NCI-H1105 treated with DMSO at 0.1 percent for 48 hours (cell line): ENCODE results near the gene JAKMIP1.

Experiments
- DNase-seq: peaks from one replicate; lab custom pipeline; 2025; lab: John Stamatoyannopoulos, UW

Gene JAKMIP1

DNA sequence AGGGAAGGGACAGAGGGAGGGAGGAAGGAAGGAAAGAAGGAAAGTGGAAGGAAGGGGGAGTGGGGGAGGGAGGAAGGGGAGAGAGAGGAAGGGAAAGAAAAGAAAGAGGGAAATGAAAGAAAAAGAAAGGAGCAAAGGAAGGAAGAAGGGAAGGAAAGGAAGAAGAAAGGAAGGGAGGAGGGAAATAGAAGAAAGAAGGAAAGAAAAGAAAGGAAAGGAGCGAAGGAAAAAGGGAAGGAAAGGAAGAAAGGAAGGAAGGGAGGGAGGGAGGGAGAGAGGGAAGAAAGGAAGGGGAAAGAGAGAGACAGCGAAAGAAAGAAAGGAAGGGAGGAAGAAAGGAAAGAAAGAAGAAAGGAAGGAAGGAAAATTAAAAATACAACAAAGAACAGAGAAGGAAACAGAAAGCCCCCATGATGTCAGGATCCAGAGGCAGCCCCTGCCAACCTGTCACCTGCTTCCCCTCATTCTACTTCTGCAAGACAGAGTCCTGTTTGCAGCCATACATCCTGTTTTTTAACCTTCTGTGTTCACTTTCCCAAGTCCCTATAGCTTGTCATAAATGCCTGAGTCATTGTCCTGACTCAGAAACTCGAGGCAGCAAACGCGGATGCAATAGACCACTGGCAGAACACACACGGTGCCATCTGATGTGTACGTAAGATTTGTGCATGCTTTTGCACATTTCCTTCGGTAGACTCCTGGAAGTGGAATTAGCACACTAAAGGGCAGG lies 105.2 kb downstream of the JAKMIP1 start:
- DNase-seq, result no peak

DNA sequence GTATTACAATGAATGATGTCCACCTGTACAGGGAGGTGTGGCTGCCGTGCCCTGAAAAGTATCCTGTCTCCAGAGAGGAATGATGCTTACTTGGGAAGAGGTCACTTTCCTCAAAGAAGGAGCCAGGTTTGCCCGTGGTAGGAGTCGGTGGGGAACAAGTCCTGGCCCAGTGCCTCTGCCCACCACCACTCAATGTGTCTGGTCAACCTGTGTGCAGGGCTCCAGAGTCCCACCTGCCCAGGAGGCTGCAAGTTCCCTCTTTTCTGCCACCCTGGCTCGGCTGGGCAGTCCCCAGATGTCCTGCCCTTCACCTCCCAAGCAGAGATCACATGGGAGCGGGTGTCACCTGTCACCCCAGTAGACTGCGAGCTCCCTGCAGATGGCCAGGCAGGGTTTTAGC lies 106.7 kb downstream of the JAKMIP1 start:
- DNase-seq, result no peak

DNA sequence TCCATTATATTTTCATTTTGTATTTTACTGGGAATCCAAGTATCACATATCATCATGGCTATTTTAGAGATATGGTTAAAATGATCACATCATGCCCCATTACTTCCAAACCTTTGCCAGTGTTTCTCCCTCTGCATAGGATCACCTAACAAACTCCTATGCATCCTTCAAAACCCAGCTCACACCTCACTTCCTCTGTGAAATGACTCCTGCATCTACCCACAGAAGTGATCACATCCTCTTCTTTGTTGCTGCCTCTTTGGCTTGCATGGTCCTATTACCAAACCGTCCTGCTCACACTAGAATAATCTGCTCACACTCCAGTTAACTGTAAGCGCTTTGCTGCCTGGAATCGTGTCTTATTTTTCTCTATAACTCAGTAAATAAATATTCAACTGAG lies 107.4 kb downstream of the JAKMIP1 start:
- DNase-seq, result no peak

DNA sequence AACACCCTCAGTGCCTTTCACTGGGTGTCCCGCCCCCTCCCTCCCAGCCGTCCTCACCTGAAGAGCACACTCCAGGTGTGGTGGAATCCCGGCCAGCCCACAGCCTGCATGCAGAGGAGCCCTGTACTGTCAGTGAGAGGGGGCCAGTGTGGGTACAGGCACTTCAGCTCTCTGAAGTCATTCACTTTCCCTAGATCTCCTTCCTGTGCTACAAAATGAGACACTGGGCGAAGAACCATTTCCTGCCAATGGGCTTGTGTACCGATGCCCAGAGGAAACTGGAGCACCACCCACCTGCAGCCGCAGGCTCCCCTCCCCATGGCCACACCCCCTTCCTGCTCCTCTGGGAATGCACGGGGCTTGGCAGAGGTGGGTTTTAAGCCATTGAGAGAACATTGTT lies 108.2 kb downstream of the JAKMIP1 start:
- no peak for DNase-seq

DNA sequence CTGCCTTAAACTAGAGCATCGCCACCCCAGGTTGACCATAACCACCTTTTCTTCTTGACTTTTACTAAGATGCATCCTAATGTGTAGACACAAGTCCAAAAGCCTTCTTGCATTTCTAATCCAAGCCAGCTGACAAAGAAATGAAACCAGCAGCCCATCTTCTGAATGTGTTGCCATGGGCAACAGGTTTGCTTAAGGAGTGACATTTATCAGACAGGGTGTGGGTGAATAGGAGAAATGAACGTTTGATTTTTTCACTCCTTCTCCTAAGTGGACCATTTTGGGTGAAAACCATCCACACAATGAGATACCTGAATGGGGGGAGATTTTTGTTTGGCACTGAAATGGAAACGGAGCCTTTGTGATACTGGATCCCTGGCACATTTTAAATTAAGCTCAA lies 109.4 kb downstream of the JAKMIP1 start:
- DNase-seq, result no peak

DNA sequence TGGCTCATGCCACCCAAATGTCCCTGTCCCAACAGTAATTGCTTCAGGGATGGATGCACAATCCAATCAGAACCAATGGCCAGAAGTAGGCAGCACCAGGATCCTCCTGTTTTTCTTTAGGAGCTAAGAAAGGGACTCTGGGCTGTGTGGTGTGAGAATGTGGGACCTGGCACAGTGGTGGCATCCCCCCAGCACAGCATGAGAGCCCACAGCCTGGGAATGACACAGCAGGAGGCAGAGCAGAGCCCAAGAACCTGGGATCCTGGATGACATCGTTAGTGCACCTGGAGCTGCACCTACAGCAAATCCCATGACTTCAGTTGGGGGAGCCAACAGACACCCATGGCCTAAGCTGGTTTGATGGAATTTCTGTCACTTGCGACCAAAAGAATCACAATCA lies 111.4 kb downstream of the JAKMIP1 start:
- no peak for DNase-seq

DNA sequence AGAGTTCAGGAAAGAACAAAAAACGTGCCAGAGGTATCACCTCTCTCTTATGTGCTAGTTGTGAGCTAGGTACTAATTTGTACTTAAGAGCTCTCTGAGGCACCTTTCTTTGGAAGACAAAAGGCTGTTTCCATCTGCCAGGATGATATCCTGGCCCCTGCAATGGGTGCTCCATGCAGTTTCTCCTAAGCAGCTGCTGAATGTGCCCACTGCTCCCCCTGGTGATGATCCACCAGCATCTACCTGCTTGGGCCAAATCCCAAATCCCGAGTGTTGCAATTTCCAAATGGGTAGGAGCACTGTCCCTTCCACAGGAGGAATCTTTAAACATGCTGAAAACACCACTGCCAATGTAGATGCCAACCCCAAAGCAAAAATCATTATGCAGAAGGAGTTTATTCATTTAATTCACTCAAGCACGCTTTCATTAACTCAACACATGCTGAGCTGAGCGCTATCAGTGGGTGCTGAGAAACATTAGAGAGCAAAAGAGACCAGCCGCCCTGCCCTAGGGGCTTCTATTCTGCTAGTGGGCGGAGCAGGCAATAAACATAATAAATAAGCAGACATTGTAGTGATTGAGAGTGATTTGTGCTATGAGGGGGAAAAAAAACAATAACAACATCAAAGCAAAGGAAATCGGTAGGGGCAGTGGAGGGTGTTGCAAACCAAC lies 112.5 kb downstream of the JAKMIP1 start:
- peak; percentile 39 for DNase-seq

DNA sequence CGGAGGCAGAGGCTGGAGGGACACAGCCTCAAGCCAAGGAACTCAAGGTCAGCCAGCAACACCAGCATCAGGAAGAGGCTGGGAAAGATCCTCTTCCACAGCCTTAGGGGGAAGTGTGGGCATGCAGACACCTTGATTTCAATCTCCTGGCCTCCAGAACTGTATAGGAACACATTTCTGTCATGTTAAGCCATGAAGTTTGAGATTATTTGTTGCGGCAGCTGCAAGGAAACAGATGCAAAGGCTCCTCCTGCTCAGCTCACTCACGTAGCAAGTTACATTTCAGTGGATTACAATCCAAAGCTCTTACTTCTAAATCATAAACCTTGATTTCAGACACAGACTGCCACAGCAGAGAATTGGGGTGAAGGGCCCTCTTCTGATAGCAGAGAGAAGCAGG lies 113.5 kb downstream of the JAKMIP1 start:
- no peak for DNase-seq

DNA sequence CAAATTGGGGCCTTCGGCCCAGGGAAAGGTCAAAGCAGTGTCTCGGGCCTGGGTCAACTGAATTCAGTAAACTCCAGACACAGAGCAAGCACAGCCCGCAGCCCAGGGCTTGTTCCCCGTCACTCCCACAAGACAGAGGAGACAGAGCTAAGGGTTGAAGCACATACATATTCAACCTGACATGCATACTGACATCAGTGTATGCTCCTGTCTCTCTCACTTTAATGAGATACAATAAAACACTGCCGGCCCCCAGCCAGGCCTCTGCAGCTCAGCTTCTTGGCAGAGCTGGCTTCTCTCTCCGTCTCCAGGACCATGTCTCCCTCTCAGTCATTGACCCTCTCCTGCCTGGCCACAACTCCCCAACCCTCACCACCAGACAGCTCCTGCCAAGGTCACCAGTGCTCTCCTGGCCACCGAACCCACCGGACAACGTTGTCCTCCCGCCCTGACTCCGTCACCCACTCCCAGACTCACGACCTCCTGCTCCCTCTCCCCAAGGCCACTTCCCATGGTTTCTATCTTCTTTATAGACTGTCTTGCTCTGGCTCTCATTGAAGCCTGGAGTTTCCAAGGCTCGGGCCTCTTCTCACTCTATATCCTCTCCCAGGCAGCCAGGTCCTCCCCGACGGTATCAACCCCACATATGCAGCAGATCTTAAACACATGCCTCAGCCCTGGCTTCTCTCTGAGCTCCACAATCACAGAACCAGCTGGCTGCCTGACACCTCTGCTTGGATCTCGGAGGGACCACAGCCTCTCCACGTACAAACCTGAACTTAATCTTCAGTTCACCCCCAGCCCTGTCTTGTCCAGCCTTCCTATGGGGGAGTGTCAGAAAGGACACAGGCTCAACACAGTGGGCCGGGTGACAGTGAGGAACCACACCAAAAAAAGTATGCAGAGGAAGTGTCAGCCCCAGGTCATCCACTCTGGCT lies 114.4 kb downstream of the JAKMIP1 start:
- no peak for DNase-seq

DNA sequence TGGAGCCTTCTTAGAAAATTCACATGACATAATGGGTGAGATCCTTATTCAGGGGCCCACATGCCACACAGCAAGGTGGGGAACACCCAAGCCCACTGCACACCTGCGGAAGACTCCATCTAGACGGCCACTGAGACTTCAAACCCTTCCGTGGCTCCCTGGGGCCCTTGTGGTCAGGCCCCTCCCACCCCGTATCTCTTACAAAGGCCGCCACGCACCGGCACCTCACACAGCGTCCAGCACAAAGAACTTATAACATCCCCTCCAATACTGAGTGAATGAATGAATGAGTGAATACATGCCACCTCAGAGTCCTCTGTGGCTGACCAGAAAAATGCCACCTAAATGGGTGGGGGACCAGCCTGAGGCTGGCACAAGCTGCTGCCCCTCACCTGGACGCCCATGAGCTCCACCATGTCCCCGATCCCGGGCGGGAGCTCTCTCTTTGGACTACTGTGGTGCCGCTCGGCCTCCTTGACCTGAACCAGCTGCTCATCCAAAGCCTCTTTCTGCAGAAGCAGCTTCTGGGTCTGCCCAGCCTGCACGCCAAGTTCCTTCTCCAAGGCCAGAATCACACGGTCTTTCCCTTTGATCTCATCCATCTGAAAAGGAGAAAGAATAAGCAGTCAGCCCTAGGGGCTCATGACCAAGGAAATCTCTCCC lies 115.2 kb downstream of the JAKMIP1 start:
- DNase-seq, result no peak

DNA sequence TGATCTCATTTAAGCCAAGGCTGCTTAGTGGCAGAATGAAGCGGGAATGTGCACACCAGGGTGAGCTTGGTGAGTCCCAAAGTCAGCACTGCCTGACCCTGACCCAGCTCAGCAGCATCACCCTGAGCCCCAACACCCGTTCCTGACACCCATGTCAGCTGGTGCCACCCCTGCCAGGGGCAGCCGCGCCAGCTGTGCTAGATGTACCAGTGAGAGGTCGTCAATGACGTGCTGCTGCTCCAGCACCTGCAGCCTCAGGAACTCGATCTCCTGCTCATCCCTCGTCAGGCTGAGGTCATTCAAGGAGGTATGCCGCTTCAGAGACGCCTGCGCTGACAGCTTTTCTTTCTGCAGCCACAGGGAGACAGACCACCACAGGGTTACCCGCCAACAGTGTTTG lies 120.4 kb downstream of the JAKMIP1 start:
- no peak for DNase-seq

DNA sequence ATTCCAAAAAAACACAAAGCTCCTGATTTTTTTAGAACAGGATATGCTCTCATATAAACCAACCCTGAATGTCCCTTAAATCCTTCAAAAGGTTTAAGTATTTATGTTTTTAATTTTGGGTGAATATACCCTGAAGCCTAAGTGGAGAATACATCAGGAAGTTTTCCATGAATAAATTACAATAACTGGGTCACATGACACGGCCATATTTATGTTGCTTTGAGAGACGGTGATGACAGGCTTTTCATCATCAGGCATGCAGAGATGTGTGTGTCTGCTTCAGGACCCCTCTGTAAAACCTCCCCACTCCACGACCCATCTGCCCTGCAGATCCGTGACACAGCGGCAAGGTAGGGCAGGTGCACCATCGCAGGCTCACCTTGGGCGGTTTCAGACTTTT lies 121.8 kb downstream of the JAKMIP1 start:
- DNase-seq, result no peak

DNA sequence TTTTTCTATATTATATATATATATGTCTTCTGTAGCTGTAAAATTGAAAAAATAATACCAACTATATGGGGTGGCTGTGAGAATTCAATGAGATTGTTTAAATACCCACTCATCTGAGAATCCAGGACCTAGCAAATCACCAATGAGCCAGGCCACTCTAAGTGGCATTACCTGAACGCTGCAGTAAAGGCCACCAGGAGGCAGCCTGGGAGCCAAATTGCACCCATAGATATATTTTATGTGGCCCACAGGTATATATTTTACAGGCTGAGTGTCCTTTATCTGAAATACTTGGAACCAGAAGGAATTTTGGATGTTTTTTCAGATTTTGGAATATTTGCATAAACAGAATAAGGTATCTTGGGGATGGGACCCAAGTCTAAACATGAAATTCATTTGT lies 124.0 kb downstream of the JAKMIP1 start:
- DNase-seq, result no peak

DNA sequence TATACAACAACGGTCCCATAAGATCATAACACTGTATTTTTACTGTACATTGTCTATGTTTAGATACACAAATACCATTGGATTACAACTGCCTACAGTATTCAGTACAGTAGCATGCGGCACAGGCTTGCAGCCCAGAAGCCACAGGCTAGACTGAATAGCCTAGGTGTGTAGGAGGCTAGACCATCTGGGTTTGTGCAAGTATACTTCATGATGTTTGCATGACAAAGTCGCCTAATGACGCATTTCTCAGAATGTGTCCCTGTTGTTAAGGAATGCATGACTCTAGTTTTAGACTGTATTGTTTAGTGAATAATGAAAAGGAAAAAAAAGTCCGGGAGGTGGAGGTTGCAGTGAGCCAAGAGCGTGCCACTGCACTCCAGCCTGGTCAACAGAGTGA lies 125.6 kb downstream of the JAKMIP1 start:
- no peak for DNase-seq

DNA sequence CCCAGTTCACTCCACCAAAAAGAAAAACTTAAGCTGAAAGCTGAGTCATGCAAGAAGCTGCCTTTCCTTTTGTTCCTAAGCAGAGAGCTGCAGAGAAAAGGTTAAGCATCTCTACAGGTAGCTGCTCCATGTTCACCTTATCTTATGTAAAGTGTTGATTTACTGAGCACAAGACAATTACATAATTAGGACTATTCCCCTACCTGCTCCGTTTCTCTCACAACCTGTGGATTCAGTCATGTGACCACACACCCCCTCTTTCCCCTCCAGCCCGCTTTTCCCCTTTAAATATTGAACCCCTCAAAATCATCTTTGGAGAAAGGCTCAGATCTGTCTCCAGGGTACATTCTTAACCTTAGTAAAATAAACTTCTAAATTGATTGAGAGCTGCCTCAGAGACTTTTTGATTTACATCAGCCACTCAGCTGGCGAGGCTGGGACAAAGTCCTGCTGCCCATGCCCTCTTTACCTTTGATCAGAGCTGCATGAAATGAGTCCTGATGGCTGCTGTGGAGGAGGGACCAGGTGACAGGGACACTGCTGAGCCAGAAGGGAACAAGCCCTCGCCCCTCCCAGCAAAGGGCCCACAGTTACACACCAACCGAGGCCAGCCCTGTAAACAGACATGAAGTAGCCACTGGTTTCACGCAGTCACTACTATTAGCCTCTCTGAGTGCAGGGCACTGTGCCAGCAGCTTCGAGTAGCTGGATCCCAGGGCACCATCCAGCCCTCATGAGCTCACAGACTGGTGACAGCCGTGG lies 128.2 kb downstream of the JAKMIP1 start:
- peak; percentile 27 for DNase-seq

DNA sequence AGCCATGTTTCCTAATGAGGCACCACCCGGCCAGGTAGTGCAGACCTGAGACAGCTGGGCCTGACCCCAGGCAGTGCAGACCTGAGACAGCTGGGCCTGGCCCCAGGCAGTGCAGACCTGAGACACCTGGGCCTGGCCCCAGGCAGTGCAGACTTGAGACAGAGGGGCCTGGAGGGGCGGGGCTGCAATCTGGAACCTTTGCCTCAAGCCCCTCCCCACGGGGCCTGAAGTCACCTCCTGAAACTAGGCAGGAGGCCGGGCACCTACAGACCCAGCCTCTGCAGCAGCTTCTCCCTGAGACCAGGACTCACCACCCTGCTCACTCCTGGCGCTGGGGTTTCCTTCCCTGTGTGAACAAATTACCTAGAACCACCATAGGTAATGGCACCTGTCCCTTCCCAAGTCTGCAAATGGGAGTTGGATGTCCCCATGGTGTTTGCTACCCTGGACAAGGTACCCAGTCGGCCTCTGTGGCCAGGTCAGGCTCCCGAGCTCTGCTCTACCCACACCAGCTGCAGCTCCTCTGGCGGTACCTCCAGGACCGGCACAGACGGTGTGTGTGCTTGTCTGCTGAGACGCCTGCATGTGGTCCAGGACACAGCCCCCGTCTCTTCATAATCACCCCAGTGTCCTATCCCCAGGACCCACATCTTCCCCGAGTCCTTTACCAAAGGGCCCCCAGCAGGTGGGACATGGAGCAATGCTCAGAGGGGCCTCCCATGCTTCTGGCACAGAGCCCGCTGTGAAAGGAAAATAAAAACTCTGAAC lies 129.0 kb downstream of the JAKMIP1 start:
- no peak for DNase-seq

DNA sequence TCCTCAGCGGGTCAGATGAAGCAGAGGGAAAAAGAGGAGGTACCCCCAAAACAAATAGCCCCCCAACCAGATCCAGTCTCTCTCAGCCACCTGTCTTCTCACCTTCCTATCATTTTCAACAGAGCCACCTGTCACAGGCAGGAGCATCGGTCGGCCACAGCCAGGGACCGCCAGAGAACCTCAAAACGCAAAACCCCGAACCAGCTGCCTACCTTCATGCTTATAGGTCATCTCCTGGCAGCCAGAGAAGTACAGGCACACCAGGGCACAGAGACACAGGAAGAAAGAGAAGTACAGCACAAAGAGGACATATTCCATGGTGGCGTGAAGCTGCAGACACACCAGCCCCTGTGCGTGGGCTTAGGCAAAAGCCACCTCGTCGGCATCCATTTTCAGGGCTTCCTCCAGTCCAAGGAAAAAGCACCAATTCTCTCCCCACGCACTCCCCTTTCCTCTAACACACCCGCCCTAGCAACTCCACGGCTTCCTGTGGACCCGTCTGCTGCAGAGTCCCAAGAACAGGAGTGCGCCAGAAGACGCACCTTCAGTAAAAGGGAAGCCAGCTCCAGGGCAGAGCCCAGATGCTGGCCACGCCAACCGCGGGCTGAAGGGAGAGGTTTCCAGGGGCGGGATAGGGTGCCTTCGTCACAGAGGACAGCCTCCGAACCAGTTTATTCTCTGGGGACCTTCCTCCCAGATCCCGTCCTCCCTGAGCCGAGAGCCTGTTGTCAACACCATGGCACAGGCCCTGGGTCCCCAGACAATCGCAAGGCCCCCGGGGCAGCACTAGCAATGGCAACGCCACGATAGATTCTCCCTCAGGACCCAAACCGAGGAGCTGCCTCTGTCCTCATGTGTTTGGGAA lies 130.3 kb downstream of the JAKMIP1 start:
- no peak for DNase-seq

DNA sequence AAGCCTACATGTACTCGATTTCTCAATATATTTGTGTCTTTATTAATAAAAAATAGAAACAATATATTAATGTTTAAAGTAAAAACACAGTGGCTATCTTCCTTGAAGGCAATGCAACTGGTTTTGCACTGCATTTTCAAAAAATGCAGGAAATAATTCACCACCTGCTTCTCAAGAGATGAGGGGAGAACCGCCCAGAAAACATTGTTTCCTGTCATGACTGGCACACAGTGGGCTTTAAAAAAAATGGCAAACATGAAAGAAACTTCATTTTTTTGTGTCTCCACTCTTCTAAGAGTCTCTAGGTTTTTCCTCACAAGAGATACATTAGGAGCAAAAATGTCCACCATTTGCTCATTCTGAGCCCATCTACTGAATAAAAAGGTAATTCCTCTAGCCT lies 131.4 kb downstream of the JAKMIP1 start:
- DNase-seq, result no peak

DNA sequence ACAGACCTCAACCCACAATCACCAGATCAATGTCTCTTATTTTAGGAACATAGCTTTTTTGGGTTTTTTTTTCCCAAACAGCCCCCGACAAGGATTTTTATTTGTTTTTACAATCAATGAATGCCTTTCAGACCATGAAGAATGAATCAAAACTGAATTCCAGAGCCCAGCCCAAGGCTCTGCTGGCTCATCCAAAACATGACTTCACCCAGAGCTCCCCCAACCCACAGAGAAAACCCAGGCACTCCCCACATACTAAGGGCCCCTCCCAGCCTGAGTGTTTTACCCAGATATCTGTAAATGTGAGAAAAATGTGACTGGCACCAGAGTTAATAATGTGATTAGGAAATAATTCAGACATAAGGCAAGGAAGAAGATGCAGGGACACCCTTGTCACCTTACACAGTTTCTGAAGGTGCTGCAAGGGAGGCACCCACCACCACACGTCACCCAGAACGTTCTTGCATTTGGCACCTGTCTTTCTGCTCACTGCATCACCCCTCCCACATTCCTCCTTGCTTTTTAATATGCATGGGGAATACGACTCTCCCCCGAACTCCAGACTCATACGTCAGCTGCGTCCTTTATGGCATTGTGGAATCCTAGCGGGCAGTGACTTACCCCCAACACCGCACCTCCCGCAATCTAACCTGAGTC lies 134.3 kb downstream of the JAKMIP1 start:
- no peak for DNase-seq
